IMR-90 (cell line): Measurements from ENCODE around the gene ITPKB.

Experiments
- BHLHE40 ChIP-seq: fragments of 150-350 bp; IDR thresholded peaks from 2 replicates; pipeline ENCODE4 v1.6.1; 2016; ENCODE audit warnings: mild to moderate bottlenecking, low read depth, low read length
- CEBPB ChIP-seq: IDR thresholded peaks from 2 replicates; pipeline ENCODE4 v1.6.1; 2012; ENCODE audit warnings: low read depth, low read length, improper control_type of control experiment
- CHD1 ChIP-seq: IDR thresholded peaks from 2 replicates; pipeline ENCODE4 v1.6.1; 2012; ENCODE audit warnings: low read depth, low read length, improper control_type of control experiment
- CTCF ChIP-seq: conservative IDR thresholded peaks from 2 replicates; pipeline ENCODE4 v1.5.1; 2012; ENCODE audit warnings: mild to moderate bottlenecking, low read depth, low read length, improper control_type of control experiment
- ELK1 ChIP-seq: fragments of 150-350 bp; IDR thresholded peaks from 2 replicates; pipeline ENCODE4 v1.6.1; 2016; ENCODE audit warnings: low read depth, mild to moderate bottlenecking, low read length, moderate library complexity, borderline replicate concordance
- FOS ChIP-seq: fragments of 150-350 bp; IDR thresholded peaks from 2 replicates; pipeline ENCODE4 v1.6.1; 2016; ENCODE audit warnings: low read depth, low read length
- MAFK ChIP-seq: IDR thresholded peaks from 2 replicates; pipeline ENCODE4 v1.6.1; 2012; ENCODE audit warnings: low read depth, low read length, improper control_type of control experiment
- MAZ ChIP-seq: IDR thresholded peaks from 2 replicates; pipeline ENCODE4 v1.6.1; 2012; ENCODE audit warnings: low read depth, mild to moderate bottlenecking, low read length, improper control_type of control experiment, moderate library complexity, borderline replicate concordance
- POLR2A ChIP-seq: IDR thresholded peaks from 2 replicates; pipeline ENCODE4 v1.6.1; 2012; ENCODE audit warnings: mild to moderate bottlenecking, low read depth, low read length
- RAD21 ChIP-seq: IDR thresholded peaks from 2 replicates; pipeline ENCODE4 v1.6.1; 2012; ENCODE audit warnings: low read length, improper control_type of control experiment
- RCOR1 ChIP-seq: IDR thresholded peaks from 2 replicates; pipeline ENCODE4 v1.6.1; 2012; ENCODE audit warnings: mild to moderate bottlenecking, low read length, improper control_type of control experiment; ENCODE audit not compliant: insufficient replicate concordance
- SMC3 ChIP-seq: fragments of 150-350 bp; IDR thresholded peaks from 2 replicates; pipeline ENCODE4 v1.6.1; 2016; ENCODE audit warnings: low read depth, mild to moderate bottlenecking, antibody characterized with exemption, low read length, moderate library complexity
- USF2 ChIP-seq: fragments of 150-350 bp; IDR thresholded peaks from 2 replicates; pipeline ENCODE4 v1.6.1; 2017; ENCODE audit warnings: mild to moderate bottlenecking, antibody characterized with exemption, low read length, low read depth

GRCh38 chr1:226686440-226687425, 52.3 kb downstream of the ITPKB start:
- TF ChIP-seq CTCF (no peak), BHLHE40 (no peak), MAFK (no peak), CEBPB (no peak), SMC3 (no peak), RAD21 (no peak), POLR2A (no peak), RCOR1 (no peak), CHD1 (no peak), FOS (no peak), ELK1 (no peak), MAZ (no peak), USF2 (no peak)
